B cell (primary cell): Measurements from ENCODE around the gene TEX26. TPM values are rescaled to one million over a fixed set of nuclear protein-coding genes. Genes with fewer than 3 reads are reported as not detected.

Source experiments
- ATAC-seq: fragments of 200-7000 bp; cut with Tn5 transposase; one replicate; pipeline ENCODE4 v1.10.0; 2021; ENCODE audit warnings: low read depth, mild to moderate bottlenecking, moderate number of reproducible peaks, moderate library complexity
- CTCF ChIA-PET: fragments of 350-600 bp; sonication (Branson Sonifier 250); formaldehyde crosslinking; loops from one replicate; lab custom pipeline; 2021; ENCODE audit warnings: antibody characterized with exemption, inconsistent platforms; lab: Charles Lee
- POLR2A ChIA-PET: fragments of 350-600 bp; sonication (Branson Sonifier 250); formaldehyde crosslinking; loops from one replicate; lab custom pipeline; 2021; ENCODE audit warnings: antibody characterized with exemption; lab: Charles Lee
- DNase-seq: peaks from one replicate; pipeline ENCODE4 v3.0.0; 2013
- H2AFZ ChIP-seq: 2 replicates; pipeline ENCODE4 v1.6.1; 2012; ENCODE audit warnings: mild to moderate bottlenecking, low read depth, low read length; ENCODE audit not compliant: insufficient read depth, poor library complexity, severe bottlenecking
- H3K27ac ChIP-seq, 2 donors: 1 replicate in 1 of 2; 2 replicates in 1 of 2; pipeline ENCODE4 v1.5.1; 2012 to 2013; ENCODE audit warnings: low read length in 2 of 2, mild to moderate bottlenecking in 2 of 2, moderate library complexity in 1 of 2
- H3K27me3 ChIP-seq, 4 experiments: fragments of 200-600 bp in 1 of 4; sonication (generic) in 1 of 4; replicated peaks in 1 of 4; 1 replicate in 2 of 4; 2 replicates in 2 of 4; pipeline versions ENCODE4 v1.6.1 to v1.7.0; 2013 to 2016; ENCODE audit warnings: low read length in 3 of 4, mild to moderate bottlenecking in 2 of 4, mixed read lengths in 1 of 4, moderate library complexity in 1 of 4; ENCODE audit not compliant: insufficient read depth in 4 of 4, control insufficient read depth in 3 of 4; ENCODE audit errors: control extremely low read depth in 1 of 4
- H3K36me3 ChIP-seq, 2 experiments: replicated peaks in 1 of 2; 1 replicate in 1 of 2; 2 replicates in 1 of 2; pipeline versions ENCODE4 v1.6.1 to v1.7.1; 2013; ENCODE audit warnings: low read length in 1 of 2; ENCODE audit not compliant: insufficient read depth in 2 of 2, control insufficient read depth in 1 of 2; ENCODE audit errors: control extremely low read depth in 1 of 2, extremely low read depth in 1 of 2
- H3K4me1 ChIP-seq, 2 donors: fragments of 200-600 bp in 1 of 2; sonication (generic) in 1 of 2; 1 replicate in 1 of 2; 2 replicates in 1 of 2; pipeline versions ENCODE4 v1.5.1 to v1.6.1; 2013 to 2017; ENCODE audit warnings: low read length in 2 of 2; ENCODE audit not compliant: control insufficient read depth in 2 of 2, insufficient read depth in 2 of 2
- H3K4me2 ChIP-seq: replicated peaks from 2 replicates; pipeline ENCODE3; 2012; ENCODE audit warnings: mild to moderate bottlenecking, low read depth, low read length; ENCODE audit not compliant: poor library complexity, severe bottlenecking
- H3K4me3 ChIP-seq, 5 experiments: fragments of 200-600 bp in 1 of 5; sonication (generic) in 1 of 5; 1 replicate in 3 of 5; 2 replicates in 2 of 5; pipeline versions ENCODE4 v1.5.1 to v1.7.0; 2011 to 2016; ENCODE audit warnings: low read length in 4 of 5, mild to moderate bottlenecking in 4 of 5, low read depth in 2 of 5, control low read depth in 1 of 5, moderate library complexity in 1 of 5; ENCODE audit not compliant: insufficient read depth in 1 of 5; ENCODE audit errors: control extremely low read depth in 1 of 5, extremely low read depth in 1 of 5
- H3K79me2 ChIP-seq: fragments of 200-600 bp; sonication (generic); one replicate; pipeline ENCODE4 v1.6.0; 2016; ENCODE audit warnings: low read length; ENCODE audit not compliant: control insufficient read depth, insufficient read depth
- H3K9ac ChIP-seq: fragments of 200-600 bp; sonication (generic); 2 replicates; pipeline ENCODE4 v1.6.1; 2017; ENCODE audit warnings: mild to moderate bottlenecking, low read length, moderate library complexity
- H3K9me3 ChIP-seq, 3 donors: one replicate each; pipeline versions ENCODE4 v1.6.1 to v1.7.1; 2013; ENCODE audit warnings: low read length in 2 of 3; ENCODE audit not compliant: control insufficient read depth in 2 of 3, insufficient read depth in 1 of 3; ENCODE audit errors: control extremely low read depth in 1 of 3
- H4K20me1 ChIP-seq: 2 replicates; pipeline ENCODE4 v1.6.0; 2012; ENCODE audit warnings: mild to moderate bottlenecking, low read length; ENCODE audit not compliant: insufficient read depth, control insufficient read depth, poor library complexity, severe bottlenecking
- H3K27ac Mint-ChIP-seq: one replicate; pipeline ENCODE4 v1.8.0; 2021; ENCODE audit warnings: mixed read lengths
- H3K27me3 Mint-ChIP-seq: one replicate; pipeline ENCODE4 v1.8.0; 2021; ENCODE audit warnings: mixed read lengths
- H3K4me1 Mint-ChIP-seq: one replicate; pipeline ENCODE4 v1.8.0; 2021; ENCODE audit warnings: mixed read lengths
- H3K4me3 Mint-ChIP-seq: one replicate; pipeline ENCODE4 v1.8.0; 2021; ENCODE audit warnings: mixed read lengths
- H3K9me3 Mint-ChIP-seq: one replicate; pipeline ENCODE4 v1.8.0; 2022; ENCODE audit warnings: mixed read lengths; ENCODE audit not compliant: insufficient read depth
- CTCF ChIP-seq: fragments of 200-600 bp; IDR thresholded peaks from one replicate; pipeline ENCODE4 v1.8.0; 2022; ENCODE audit warnings: antibody characterized with exemption, mild to moderate bottlenecking
- EZH2 ChIP-seq: IDR thresholded peaks from 2 replicates; pipeline ENCODE4 v1.6.1; 2012; ENCODE audit warnings: borderline replicate concordance, low read depth, mild to moderate bottlenecking, moderate library complexity, low read length; ENCODE audit not compliant: insufficient read depth, poor library complexity, severe bottlenecking
- WGBS: methylation state at CpG from one replicate; pipeline ENCODE4 v1.1.5; 2013; ENCODE audit warnings: missing lambda C conversion rate; ENCODE audit not compliant: insufficient coverage; 5-methylcytosine and 5-hydroxymethylcytosine counted together
- intact Hi-C: fragments of 100-400 bp; cut with micrococcal nuclease; formaldehyde crosslinking; loops from one replicate; pipeline ENCODE4 v1.10.0; 2022
- polyA plus RNA-seq: library from polyadenylated mRNA; depleted of rRNA; stranded (reverse); fragments of >200 nt; gene quantifications from 2 replicates; pipeline ENCODE4 v1.2.3, GENCODE V29; 2012
- total RNA-seq, 2 donors: library from RNA; stranded (reverse); fragments of 120-200 nt in 1 of 2; gene quantifications; 1 replicate in 1 of 2; 2 replicates in 1 of 2; pipeline versions ENCODE4 v1.2.3 to v1.2.4, GENCODE V29; 2013 to 2022

The TEX26 gene
- total and polyA plus RNA-seq, 2 donors (not counting 1 experiment from before 2014, with no cell fraction given) = not detected

GRCh38 chr13:30907121-30907861, 25.2 kb upstream of the TEX26 start:
- no peaks in the 10 kb centered on the region for H3K4me1 ChIP-seq
- H3K27me3 ChIP-seq = peaks cover 0 to 43% (median 15%) of the 10 kb centered on the region in 4 experiments
- no peaks in the 10 kb centered on the region for H3K36me3 ChIP-seq
- Mint-ChIP-seq H3K4me3 (no peak overlapping the region), H3K27me3 (peaks cover 64% of the 10 kb centered on the region), H3K27ac (no peak overlapping the region), H3K4me1 (peaks cover 15% of the 10 kb centered on the region), H3K9me3 (no peaks in the 10 kb centered on the region)
- no peak overlapping the region for H3K27ac ChIP-seq
- no peak overlapping the region for H3K9ac ChIP-seq
- H2AFZ ChIP-seq = no peak overlapping the region
- CTCF ChIA-PET = no interaction called here
- DNase-seq (no peak), ATAC-seq (no peak)
- WGBS = 62% methylated on average over 8 of the region's 10 CpGs
- no peak for TF ChIP-seq CTCF
- no peak for TF ChIP-seq EZH2
- POLR2A ChIA-PET = no interaction called here
- no peaks in the 10 kb centered on the region for H4K20me1 ChIP-seq
- peaks cover 0 to 4% (median 1%) of the 10 kb centered on the region in 3 donors for H3K9me3 ChIP-seq
- H3K79me2 ChIP-seq = no peaks in the 10 kb centered on the region
- no peak overlapping the region for H3K4me2 ChIP-seq
- intact Hi-C loops = no loop called here
- no peak overlapping the region for H3K4me3 ChIP-seq

- Mint-ChIP-seq H3K27ac (no peak overlapping the region), H3K4me1 (peaks cover 15% of the 10 kb centered on the region), H3K9me3 (no peaks in the 10 kb centered on the region), H3K4me3 (no peak overlapping the region), H3K27me3 (peaks cover 57% of the 10 kb centered on the region)
- ChIA-PET CTCF (no interaction called here), POLR2A (no interaction called here)
- 28% methylated on average over 4 of the region's 5 CpGs for WGBS
- H3K4me1 ChIP-seq = no peaks in the 10 kb centered on the region
- H4K20me1 ChIP-seq = no peaks in the 10 kb centered on the region
- H3K9me3 ChIP-seq = peaks cover 0 to 4% (median 1%) of the 10 kb centered on the region in 3 donors
- no peak overlapping the region for H3K27ac ChIP-seq
- intact Hi-C loops = no loop called here
- H2AFZ ChIP-seq = no peak overlapping the region
- H3K27me3 ChIP-seq = peaks cover 0 to 38% (median 15%) of the 10 kb centered on the region in 4 experiments
- no peak overlapping the region for H3K4me3 ChIP-seq
- H3K9ac ChIP-seq = no peak overlapping the region
- no peaks in the 10 kb centered on the region for H3K79me2 ChIP-seq
- ATAC-seq (no peak), DNase-seq (no peak)
- H3K4me2 ChIP-seq = no peak overlapping the region
- TF ChIP-seq CTCF = no peak
- TF ChIP-seq EZH2 = no peak
- H3K36me3 ChIP-seq = no peaks in the 10 kb centered on the region
Measured at GRCh38 chr13:30908416-30908980, 24.0 kb upstream of the TEX26 start.
